GM18498 (cell line): ENCODE results near the gene MYL6B.
"Not testable (repeated sequence)": the region's sequence is repeated elsewhere in the genome, so short reads cannot be mapped to it uniquely, and the experiment has no call there.

Experiments
- ATAC-seq: cut with Tn5 transposase; IDR thresholded peaks from one replicate; pipeline ENCODE4 v1.9.1; 2021; ENCODE audit warnings: mild to moderate bottlenecking, moderate library complexity; ENCODE audit not compliant: unreplicated experiment

Gene MYL6B

DNA sequence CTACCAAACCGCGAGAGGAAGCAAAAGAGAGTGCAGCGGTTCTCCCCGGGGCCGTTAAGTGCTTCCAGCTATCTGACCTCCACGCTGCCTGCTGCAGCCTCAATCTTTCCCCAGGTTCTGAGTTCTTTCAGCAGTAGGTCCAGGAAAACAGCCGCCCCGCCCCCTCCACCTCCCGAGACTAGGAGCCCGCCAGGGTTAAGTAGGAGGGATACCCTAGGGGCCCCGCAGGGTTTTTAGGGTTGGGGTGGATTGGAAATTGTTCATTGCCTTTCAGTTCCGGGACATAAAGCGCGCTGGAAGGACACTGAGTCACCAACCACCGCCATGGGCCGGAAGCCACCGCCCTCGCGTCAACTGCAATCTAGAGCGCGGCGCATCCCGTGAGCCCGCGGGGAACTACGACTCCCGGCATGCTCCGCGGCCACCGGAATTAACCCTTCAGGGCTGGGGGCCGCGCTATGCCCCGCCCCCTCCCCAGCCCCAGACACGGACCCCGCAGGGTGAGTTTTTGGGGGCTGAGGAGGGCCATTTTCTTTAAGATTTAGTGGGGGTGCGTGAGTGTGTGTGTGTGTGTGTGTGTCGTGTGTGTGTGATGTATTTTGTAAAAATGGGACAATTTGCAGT lies at the start of gene MYL6B:
Gene MYL6B, plus strand, starts transcription at position 456 of the 624 bp plus-strand sequence. CDS start 1,332 bp downstream, outside the sequence.
- ATAC-seq: peak; percentile 88

GRCh38 chr12:56102683-56103065 lies 49.7 kb upstream of the MYL6B start:
- no peak for ATAC-seq

GRCh38 chr12:56103066-56103711 lies 49.2 kb upstream of the MYL6B start:
- no peak for ATAC-seq

GRCh38 chr12:56103823-56104108 lies 48.6 kb upstream of the MYL6B start:
- ATAC-seq: no peak

DNA sequence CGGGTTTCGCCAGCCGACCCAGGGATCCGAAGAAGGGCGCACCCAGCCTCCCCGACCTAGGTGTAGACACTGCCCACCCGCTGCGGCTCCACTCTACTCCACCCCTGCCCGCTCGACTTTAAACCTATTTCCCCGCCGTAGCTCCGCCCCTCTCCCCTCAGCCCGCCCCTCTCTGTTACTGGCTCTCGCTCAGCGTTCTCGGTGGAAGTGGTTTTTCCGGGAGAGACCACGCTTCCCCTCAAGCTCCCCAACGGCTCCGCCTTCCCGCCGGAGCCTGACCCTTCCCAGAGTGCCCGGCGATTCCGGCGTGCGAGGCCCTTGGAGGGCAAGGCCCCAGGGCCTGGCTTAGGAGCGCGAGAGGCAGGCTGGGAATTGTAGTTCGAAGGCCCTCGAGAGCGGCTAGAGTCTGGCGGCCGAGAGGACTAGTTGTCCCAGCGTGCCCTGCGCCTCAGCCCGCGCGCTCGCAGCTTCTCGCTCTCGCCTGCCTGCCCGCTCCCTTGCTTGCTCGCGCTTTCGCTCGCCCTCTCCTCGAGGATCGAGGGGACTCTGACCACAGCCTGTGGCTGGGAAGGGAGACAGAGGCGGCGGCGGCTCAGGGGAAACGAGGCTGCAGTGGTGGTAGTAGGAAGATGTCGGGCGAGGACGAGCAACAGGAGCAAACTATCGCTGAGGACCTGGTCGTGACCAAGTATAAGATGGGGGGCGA lies 48.1 kb upstream of the MYL6B start, which contains the start of gene PA2G4:
Gene PA2G4, plus strand, starts transcription at position 451 of the 706 bp plus-strand sequence. Its CDS starts 179 bp downstream, at position 630.
- peak; percentile 95 for ATAC-seq

DNA sequence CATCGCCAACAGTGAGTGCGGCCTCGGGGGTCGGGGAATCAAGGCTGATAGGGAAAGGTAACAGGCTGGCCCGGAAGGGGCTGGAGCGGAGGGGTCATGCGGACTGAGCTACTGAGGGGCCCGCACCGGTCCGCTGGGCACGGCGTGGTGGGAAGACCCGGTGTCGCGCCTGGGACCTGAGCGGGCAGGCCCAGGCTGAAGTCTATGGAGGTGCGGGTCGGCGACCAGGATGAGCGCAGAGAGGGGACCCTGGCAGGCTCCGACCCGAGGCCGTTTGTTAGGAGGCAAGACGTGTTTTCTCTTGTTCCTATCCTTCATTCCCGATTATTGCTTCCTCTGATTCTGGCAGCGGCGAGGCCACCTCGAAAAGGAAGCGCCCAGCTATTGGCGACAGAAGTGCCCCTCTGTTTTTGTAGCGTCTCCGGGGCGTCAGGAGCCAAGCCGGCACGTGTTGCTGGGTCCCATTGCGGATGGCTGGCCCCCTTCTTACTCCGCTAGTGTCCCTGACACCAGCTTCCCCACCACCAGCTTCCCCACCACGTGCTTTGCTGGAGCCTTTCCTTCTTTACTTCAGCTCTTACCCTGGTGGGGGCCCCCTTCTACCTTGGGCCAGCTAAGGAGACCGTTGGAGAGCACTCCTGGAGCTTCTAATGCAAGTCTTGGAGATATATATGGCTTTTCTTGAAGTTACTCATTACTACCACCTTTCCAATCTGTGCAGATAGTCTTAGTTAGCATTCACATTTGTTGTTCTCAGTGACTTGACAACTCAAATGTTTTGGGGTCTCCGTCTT lies 47.4 kb upstream of the MYL6B start:
- peak; percentile 13 for ATAC-seq

DNA sequence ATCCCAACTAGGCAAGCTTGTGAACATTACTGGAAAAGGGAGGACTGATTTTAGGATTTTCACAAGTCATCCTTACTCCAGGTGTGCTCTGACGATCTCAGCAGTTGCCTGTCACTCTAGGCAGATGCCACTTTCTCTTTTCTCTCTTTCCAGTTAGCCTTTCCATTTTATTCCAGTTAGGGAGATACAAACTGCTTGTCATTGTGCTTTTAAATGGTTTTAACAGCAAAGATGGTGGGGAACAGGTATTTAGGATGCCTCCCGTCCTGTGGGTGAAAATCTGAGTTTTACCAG lies 46.8 kb upstream of the MYL6B start:
- no peak for ATAC-seq

DNA sequence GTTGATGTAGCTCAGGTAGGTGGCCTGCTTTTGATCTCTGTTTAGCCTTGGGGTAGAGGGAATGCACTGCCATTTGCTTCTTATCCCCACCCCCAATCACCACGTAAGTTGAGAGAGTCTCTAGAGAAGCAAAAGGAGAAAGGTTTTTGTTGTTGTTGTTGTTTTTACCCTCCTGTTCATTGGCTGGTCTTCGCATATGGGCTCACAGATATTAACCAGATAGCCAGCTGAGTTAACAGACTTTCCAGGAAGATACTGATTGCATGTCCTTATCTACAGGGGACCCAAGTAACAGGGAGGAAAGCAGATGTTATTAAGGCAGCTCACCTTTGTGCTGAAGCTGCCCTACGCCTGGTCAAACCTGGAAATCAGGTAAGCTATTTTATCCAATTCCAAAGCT lies 45.1 kb upstream of the MYL6B start:
- ATAC-seq: no peak

GRCh38 chr12:56110571-56110970 lies 41.8 kb upstream of the MYL6B start:
- no peak for ATAC-seq

DNA sequence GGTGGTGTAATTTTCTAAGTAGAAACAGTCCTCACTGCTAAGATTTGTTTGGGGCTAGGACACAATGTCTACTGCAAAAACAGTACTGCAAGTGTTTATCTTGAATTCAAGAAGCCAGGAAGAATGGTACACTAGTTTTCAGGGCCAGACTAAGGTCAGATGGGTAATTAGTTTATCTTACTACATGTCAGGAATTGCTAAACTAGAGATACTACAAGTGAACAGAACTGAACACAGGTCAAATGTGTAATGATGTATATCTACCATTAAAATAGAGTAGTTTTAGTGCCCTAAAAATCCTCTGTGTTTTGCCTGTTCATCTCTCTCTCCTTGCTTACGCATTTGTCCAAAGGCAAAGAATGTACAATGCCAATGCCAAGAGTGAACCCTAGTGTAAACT lies 38.3 kb upstream of the MYL6B start:
- no peak for ATAC-seq

DNA sequence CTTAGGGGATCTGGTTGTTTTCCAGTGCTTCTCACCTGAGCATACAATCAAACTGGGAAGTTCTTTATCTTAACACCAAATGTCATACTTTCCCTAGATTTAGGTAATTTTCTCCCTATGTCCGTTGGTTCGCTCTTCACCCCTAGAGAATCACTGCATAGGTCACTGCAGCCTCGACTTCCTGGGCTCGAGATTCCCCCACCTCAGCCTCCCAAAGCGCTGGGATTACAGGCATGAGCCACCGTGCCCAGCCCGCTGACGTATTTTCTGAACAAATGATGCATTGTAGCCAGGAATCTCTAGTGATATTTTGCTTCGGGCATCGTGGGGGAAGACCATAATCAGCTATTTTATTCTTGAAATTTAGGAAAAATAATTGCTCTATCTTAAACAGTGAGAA lies 37.1 kb upstream of the MYL6B start:
- no peak for ATAC-seq

DNA sequence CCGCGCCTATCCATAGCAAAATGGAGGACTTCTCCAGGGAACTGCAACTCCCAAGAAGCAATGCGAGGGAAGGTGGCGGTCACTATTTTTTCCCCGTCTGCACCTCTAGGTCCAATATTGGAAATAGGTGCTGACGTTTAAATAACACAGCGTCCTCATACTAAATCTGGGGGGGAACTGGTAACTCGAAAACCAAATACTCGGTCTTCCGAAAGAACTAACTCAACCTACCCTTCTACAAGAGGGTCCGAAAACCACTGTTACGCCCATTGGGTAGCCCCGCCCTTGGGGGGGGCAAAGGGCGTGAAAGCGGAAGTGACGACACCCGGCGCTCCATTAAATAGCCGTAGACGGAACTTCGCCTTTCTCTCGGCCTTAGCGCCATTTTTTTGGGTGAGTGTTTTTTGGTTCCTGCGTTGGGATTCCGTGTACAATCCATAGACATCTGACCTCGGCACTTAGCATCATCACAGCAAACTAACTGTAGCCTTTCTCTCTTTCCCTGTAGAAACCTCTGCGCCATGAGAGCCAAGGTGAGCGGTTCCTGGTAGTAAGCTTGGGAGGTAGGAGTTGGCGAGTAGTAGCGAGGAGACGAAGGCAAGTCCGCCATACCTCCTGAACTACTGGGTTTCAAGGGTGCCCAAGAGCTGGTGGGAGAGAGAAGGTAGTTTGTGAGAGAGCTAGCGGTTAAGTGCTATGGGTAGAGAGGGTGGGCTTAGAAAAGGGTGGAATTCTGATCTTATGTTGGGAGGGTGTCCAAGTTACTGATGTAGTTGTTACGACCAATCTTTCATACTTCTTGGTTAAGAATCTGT lies 35.9 kb upstream of the MYL6B start, which contains the start of gene RPL41:
Gene RPL41, plus strand, starts transcription at position 367 of the 815 bp plus-strand sequence.
- peak; percentile 52 for ATAC-seq

- ATAC-seq: not testable (repeated sequence)
Observed at GRCh38 chr12:56117082-56117706, 35.2 kb upstream of the MYL6B start.

DNA sequence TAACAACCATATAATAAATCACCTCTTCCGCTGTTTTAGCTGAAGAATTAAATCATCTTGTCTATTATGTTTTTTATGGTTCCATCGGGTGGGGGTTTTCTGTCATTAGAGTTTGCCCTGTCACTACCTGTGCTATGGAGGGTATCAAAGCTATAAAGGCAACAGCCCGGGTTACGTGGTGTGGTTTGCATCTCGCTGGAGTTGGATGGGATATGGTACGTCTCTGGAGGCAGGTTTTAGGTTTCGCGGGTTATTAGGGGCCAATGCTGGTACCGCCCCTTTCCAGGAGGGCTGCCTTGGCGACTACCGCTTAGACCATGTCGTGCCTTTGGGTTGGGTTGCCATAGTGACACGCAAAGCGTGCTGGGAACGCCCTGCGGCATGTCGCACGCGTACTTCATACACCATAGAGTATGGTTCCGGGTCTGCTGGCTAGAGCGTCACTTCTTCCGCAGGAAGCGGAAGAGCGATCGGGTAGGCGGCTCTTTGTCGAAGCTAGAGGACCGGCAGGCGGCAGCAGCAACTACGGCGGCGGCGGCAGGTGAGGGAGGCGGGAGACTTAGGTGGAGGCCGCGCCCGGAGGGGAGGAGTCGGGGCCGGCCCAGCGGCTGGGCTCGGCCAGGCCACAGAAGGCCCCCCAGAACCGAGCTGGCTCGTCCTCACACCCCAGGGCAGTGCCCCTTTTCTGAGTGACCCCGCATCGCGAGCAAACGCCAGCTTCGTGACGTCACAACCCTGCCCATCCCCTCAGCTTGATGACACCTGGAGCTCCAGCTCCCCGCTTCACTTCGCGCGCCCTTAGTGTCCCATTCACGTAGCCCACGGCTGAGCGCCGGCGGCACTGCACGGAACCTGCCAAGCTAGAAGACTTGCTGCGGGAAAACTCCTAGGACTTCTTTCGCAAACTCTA lies 34.4 kb upstream of the MYL6B start, which contains the start of gene ZC3H10:
Gene ZC3H10, plus strand, starts transcription at position 489 of the 910 bp plus-strand sequence. CDS start 2,297 bp downstream, outside the sequence.
- peak; percentile 79 for ATAC-seq

DNA sequence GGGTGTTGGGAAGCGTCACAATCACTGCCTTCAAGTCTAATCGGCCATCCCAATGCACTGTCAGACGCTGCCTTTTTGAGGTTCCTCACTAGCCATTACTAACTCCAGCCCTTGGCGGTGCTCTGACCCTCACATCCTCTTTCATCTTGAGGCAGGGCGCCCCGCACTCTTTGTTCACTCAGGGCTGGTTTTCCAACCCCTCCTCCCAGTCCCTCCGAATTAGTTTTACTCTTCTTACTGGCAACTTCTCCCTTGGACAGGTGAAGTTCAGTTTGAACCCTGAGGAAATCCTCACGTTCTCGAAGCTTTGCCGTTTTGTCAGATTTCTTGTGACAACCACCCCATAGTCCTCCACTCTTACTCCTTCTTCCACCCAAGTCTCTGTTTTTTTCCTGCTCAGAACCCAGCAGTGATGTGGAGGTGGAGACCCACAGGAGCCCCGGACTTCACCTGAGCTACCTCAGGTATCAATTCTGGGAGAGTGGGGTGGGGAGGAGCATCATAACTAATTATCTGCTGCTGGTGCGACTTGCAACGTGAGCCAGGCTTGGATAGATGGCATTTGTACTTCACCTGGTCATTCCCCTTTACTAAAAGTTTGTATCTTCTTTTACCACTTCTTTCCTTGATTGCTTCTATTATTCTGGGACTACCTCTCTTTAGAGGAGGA lies 33.6 kb upstream of the MYL6B start:
- no peak for ATAC-seq

DNA sequence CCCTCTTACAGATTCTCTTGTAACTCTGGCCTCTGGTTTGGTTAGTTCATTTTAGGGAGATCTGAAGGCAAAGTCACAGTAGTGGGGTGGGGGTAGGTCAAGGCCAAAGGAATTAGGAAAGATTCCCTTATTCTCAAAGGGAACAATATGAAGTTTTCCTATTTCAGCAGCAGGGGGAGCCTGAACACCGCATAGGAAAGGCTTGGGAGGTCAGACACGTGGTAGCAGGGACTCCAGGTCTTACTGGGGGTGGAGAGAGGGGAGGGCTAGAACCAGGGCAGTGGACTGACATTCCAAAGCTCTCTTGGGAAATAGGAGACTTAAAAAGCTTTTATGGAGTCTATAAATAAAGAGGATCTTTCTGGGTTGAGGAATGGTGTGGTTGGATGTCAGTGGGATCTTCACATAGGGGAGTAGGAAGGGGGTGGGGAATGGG lies 33.0 kb upstream of the MYL6B start:
- ATAC-seq: no peak

- ATAC-seq: no peak
Observed at GRCh38 chr12:56120158-56120846, 32.1 kb upstream of the MYL6B start.
